ENCODE data around the gene SNURF. TPM values are rescaled to one million over a fixed set of nuclear protein-coding genes. Genes with fewer than 3 reads are reported as not detected.
"Not testable (repeated sequence)": the region's sequence is repeated elsewhere in the genome, so short reads cannot be mapped to it uniquely, and the experiment has no call there.

Gene SNURF
- total RNA-seq, 1 donor from 2014 or later: 3.9 TPM

DNA sequence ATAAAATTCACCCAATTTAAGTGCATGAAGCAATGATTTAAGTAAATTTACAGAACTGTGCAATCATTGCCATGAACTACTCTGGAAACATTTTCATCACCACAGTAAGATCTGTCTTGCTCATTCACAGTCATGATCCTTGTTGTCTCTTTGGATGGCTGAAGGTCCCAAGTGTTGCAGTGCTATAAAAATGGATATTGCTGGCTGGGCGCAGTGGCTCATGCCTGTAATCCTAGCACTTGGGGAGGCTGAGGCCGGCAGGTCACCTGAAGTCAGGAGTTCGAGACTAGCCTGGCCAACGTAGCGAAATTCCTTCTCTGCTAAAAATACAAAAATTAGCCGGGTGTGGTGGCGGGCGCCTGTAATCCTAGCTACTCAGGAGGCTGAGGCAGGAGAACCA is 17.0 kb downstream of the SNURF start:
- no peak for ATAC-seq

DNA sequence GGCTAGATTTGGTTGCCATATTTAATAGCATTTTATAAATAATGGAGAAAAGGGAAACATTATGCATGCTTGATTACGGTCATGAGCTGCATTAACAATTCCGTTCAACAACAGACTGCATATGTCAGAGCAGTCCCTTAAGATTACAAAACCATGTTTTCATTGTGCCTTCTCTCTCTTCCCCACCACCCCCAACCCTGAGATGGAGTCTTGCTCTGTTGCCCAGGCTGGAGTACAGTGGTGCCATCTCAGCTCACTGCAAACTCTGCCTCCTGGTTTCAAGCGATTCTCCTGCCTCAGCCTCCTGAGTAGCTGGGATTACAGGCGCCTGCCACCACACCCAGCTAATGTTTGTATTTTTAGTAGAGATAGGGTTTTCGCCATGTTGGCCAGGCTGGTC is 17.9 kb downstream of the SNURF start:
- not testable (repeated sequence) for ATAC-seq

GRCh38 chr15:24976932-24977331 is 22.1 kb downstream of the SNURF start:
- no peak for ATAC-seq

DNA sequence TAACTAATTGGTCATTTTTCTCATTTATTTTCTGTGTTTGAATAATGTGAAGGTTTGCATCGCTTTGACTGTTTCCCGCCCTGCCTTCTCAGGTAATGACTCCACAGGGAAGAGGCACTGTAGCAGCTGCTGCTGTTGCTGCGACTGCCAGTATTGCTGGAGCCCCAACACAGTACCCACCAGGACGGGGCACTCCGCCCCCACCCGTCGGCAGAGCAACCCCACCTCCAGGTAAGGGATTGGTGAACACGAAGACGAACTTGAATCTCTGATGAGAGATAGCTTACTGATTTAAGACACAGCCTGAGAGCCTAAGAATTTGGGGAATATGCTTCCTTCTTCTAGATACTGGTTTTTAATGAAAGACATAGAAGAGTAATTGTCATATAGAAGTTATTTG is 22.9 kb downstream of the SNURF start:
- no peak for ATAC-seq

GRCh38 chr15:24985224-24985623 is 30.4 kb downstream of the SNURF start:
- peak; percentile 47 for ATAC-seq

DNA sequence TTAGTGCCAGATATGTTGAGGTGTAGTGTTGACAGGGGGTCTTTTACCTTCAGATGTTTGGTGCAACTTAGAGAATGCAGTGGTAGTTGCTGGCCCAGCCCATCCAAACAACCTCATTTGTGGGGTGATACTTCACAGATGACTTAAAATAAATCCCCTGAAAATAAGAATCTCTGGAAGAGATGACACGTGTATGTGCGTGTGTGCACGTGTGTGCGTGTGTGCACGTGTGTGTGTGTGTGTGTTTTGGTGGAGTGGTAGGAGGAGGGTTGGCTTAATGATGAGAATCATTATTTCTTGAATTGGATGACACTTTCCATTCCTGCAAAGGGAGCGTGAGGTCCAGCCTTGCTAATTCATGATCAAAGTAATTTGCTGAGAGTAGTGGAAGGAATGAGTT is 31.9 kb downstream of the SNURF start:
- ATAC-seq: no peak

Other genes starting within 250 kb of the SNURF start
- gene SNRPN, start within 50 bp of the SNURF start, total RNA-seq: 18.4 TPM